NCI-H226 (cell line): ENCODE measurements around the gene ZNF407.

Source experiments
- DNase-seq: peaks from one replicate; pipeline ENCODE4 v3.0.0-alpha.2; 2015

Gene ZNF407

DNA sequence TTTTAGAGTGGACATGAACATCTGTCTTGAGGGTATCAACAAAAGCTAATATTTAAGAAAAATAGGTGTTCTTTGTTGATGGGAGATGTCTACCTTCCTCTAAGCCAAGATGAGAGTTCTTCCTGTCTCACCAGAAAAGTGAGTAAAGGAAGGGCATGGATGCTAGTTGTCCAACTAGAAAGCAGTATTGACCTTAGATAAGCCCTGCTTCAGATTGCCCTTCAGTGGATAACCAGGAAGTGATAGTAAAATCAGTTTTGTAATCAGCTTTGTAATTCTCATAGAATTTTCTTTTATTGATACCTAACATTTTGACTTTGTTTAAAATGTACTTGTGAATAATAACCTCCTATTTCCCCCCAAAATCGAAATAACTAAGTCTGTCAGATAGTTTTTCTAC is 134.7 kb downstream of the ZNF407 start:
- no peak for DNase-seq

DNA sequence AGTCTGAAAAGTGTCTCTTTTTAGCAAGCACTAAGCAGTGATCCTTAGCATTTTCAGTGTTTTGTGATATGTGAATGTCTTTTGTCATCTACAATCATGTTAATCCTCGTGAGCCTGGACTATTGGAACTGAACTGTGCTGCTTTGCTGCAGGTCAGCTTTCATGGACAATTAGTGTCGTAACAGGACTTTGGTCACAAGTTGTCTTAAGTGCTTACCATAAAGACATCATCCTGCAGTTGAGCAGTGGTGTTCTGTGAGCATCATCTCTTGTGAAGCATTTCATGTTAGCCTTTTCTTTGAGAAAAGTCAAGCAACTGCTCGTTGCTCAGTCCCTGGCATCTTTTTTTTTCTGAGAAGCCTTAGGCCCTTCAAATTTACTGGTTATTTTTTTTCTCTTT is 135.9 kb downstream of the ZNF407 start:
- DNase-seq: no peak

DNA sequence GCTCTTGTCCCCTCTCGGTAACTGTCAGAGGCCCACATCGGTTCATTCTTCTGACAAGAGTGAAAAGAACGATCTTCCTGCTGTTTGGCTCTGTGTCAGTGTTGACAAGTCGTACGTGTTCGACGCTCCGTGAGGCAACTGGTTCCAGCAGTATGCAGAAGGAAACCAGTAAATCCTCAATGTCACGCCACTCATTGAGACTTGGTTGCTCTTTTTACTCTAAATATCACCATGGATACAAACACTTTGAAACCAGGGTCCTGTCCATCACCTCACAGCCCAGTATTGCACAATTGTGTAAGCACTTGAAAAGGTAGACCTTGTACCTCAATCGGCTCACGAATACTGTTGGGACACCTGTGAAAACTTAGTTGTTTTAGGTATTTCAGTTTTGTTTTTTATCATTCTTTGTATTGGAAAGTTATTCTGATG is 136.4 kb downstream of the ZNF407 start:
- DNase-seq: no peak

DNA sequence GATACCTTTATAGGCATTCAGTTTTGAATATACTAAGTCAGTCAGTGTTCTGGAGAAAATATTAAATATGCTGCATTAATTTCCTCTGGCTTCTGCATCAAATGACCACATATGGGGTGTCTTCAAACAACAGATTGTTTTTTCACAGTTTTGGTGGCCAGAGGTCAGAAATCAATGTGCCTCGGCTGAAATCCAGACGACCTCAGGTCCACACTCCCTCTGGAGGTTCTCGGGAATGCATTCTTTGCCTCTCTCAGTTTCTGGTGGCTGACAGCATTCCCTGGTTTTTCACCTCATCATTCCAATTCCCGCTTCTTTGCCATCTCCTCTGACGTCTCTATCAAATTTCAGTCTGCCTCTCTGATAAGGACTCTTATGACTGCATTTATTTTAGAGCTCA is 142.3 kb downstream of the ZNF407 start:
- DNase-seq: no peak

DNA sequence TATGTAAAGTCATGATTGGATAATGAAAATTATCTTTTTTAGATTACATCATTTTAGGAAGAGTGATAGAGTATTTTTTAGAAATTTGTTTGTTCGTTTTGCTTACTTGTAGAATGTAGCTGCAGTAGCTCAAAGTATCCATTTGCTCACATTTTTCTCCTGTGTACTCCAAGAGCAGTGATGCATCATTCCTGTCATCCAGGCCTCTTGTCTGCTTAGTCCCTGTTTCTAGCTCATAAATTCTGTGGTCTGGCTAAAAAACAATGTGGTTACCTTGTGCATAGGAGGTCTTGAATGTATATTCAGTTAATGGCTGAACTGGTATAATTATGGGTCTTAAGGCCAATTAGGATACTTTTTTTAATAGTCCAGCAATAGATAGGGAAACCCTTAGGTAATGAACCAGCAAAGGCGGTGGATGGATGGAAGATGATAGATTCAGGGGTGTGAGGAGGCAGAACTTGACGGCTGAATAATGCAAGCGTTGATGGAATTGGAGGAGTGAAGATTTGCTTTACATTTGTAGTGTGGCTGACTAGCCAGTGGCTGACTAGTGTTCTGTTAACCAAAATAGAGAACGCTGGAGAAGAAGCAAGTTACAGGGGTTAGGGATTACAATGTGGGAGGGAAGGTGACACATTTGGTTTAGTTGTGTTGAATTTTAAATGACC is 145.0 kb downstream of the ZNF407 start:
- no peak for DNase-seq

DNA sequence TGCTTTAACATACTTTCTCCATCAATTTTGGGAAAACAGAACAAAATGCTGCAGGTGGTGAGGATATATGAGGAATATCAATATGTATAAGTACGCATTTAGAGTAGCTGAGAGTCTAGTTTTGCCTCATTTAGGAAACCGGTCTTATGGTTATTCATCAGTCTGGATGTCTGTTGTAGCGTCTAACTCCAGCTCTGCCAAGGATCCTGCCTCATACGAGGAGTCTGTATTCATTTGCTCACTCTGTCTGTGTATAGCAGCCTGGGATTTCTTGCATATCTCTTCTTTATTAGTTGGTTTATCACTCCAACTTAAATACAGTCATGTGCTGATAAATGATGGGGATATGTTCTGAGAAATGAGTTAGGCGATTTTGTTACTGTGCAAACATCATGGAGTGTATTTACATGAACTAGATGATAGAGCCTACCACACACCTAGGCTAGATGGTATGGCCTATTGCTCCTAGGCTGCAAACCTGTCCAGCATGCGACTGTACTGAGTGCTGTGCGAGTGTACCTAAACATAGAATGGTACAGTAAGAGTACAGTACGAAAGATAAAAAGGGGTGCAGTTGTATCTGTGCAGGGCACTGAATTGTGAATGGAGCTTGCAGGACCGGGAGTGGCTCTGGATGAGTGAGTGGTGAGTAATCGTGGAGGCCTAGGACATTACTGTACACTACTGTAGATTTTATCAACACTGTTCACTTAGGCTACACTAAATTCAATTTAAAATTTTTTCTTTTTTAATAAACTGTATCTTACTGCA is 148.1 kb downstream of the ZNF407 start:
- peak; percentile 61 for DNase-seq

DNA sequence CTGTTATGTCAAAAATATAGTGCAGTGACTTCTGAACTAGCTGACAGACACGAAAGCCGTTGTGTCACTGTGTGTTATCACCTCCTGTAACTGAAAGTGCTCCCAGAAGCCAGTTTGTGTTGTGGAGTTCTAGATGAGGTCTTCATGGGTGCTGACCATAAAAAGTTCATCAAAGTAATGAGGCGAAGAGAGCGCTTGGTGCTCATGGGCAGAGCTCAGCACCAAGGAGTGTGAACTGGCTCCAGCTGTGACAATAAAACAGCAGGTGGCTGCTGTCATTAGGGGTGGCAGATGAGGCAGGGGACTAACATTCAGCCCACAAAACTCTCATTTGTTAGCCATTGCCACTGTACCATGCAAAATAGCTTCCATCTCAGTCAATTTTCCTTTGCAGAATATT is 151.1 kb downstream of the ZNF407 start:
- DNase-seq: no peak

DNA sequence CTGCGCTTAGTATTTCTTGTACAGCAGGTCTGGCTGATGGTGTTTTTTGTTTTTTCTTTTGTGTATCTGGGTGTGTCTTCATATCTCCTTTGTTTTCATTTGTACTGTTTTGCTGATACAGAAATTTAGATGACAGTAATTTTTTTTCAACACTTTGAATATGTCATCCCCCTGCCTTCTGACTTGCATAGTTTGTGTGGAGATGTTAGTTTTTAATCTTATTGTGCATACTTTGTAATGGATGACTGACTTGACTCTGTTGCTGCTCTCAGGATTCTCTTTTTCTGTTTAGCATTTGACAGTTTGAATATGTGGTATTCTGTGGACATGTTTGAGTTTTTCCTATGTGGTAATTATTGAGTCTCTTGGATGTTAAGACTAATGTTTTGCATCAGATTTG is 161.3 kb downstream of the ZNF407 start:
- DNase-seq: no peak

DNA sequence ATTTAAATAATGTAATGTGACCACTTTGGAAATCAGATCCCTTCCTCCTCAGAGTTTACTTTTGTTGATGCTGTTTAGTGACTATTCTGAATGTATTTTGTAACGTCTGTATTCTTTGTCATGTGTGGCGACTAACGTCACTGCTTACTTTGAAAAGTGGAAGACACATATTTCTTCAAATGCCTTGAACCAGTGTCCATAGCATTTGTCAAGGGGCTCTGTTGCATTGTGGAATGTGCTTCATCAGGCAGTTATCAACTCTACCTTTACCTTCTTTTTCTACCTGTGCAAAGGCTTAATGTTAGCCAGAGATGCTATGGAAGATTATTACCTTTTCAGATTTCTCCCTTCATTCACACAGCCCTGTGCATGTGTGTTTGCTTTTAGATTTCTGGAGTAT is 162.4 kb downstream of the ZNF407 start:
- no peak for DNase-seq

DNA sequence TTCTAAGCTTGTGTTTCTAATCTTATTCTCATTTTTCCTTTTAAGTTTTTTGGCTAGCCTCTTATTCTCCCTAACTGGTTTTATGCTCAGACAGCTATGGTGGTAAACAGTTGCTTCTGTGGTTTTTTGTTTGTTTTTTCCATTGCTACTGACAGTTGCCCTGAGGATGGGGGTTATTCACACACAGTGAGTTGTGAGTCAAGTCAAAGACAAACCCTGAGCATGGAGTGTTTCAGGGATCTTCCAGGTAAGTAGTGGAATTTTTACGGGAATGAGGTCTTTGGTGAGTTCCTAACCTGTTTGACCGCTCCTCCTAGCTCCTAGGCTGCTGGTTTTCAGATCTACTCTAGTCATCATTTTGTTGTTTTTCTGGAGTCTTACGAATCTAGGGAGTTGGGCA is 162.8 kb downstream of the ZNF407 start:
- no peak for DNase-seq

DNA sequence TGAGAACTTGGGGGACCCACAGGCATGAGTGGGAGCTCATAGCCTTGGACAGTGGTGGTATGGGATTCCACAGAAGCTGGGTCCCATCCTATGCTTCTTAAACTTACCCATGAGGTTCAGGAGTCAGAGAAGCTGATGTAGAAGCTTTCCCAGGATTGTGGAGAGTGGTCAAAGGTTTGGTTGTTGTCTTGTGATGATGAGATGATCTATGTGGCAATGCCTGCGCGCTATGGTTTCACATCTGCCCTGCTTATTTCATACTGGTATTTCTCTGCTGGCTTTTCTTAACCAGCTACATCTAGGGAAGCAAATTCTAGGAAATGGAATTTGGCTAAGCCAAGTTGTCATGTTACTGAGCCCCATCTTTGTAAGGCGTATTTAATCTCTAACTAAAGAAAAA is 168.6 kb downstream of the ZNF407 start:
- no peak for DNase-seq

DNA sequence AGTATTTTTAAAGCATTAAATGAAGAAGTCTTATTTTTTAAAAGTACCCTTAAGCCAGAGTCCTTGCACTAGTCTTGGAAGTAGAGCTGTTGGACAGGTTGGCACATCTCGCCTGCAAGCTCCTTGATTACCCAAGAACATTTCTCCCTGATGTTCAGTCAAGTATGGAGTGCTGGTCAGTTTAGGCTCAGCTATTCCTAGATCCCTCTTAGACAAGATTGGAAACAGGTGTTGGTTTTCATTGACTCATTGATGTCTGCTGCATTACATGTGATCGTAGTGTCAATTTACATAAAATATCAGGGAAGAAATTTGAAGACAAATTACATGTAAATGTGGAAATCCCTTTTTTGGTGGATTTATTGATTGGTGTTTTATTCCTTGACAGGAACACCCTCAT is 170.4 kb downstream of the ZNF407 start:
- DNase-seq: no peak

DNA sequence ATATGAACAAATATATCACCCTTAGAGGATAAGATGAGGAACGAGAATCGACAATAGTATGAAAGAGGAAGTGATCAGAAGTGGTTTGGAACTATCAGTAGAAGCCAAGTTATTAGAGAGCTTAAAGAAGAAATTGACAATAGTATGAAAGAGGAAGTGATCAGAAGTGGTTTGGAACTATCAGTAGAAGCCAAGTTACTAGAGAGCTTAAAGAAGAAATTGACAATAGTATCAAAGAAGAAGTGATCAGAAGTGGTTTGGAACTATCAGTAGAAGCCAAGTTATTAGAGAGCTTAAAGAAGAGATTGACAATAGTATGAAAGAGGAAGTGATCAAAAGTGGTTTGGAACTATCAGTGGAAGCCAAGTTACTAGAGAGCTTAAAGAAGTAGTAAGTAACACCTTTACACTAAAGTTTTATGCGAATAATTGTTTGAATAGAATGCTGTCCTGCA is 175.5 kb downstream of the ZNF407 start:
- no peak for DNase-seq

DNA sequence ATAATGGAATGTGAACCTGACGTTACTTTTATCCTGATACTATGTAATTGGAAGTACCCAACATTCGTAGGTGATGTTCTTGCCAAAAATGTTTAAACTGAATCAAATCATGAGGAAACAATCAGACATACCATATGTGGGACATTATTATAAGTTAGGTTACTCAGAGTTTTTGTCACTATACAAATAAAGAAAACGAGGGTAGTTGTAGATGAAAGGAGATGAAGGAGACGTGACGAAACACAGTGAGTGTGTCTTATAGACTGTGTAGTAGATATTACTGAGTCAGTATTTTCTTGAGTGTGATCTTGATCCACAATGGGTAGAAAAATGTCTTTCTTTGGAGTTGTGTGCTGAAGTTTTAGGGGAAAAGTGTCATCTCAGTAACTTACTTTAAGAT is 176.8 kb downstream of the ZNF407 start:
- no peak for DNase-seq

DNA sequence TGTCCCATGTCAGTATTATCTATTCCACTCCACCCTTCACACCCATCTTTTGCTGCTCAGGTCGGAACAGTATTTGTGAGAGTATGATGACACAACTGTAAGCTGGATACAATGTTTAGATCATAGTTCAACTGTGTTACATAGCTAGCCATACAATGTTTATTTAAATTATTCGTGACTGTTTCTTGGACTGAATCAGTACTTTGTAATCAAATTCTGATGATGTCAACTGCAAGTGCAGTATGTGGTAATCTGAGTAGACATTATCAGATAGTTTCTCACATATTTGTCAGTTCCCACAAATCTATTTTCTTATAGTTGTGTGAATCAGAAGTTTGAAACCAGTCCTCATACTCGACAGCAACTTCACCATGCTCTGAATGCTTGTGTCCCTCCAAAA is 177.6 kb downstream of the ZNF407 start:
- no peak for DNase-seq

DNA sequence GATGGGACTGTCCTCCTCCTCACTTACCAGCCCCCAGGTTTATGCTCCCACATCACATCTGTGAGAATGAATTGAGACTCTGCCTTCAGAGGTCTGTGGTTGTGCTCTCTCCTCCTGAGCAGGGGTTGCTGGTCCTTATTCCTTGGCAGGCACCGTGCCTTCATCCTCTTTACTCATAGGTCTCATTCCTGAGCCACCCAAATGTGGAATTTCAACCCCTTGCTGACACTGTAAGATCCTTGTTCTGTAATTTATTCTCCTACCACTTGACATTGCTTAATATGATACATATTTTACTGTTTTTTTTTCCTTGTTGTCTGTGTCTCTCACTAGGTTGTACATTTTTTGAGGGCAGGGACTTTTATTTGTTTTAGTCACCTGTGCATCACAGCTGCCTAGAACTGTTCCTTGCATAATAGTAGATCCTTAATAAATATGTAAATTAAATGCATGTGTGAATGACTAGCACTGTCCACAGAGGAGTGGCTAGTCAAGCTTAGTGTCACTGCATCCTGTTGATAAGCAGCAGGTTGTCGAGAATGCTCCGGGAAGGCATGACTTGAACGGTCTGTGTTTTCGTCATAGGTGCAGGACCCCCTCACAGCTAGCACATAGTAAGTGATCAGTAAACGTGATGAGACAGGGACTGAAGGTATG is 180.6 kb downstream of the ZNF407 start:
- DNase-seq: peak; percentile 7

DNA sequence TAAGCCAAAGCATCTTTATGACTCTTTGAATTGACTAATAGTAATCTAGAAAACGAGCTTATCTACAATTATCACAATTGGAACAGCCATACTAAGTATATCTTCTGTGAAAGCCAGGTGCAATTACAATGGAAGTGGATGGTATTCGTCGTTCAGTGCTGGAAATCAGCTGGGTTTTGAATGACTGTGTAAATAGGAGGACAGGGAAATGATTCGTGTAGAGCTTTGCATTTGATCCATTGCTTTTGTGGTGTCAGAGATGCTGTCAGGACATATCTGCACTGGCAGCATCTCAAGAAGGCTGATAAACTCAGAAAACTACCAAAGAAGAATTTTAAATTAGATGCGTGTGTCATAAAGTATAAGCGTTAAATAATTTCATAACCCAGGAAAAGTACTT is 187.1 kb downstream of the ZNF407 start:
- no peak for DNase-seq

DNA sequence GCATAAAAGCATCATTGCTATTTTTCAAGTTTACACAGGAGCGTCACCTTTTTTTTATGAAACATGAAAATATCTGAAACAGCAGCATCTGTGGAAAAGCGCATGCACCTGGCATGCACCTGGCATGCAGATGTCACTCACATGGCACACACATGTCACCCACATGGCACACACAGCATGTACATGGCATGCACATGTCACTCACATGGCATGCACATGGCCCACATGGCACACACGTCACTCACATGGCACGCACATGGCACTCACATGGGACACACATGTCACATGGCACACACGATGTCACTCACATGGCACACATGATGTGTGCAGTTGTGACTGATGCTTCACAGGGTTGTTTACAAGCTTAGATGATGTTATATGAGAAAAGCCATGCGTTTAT is 188.0 kb downstream of the ZNF407 start:
- no peak for DNase-seq

DNA sequence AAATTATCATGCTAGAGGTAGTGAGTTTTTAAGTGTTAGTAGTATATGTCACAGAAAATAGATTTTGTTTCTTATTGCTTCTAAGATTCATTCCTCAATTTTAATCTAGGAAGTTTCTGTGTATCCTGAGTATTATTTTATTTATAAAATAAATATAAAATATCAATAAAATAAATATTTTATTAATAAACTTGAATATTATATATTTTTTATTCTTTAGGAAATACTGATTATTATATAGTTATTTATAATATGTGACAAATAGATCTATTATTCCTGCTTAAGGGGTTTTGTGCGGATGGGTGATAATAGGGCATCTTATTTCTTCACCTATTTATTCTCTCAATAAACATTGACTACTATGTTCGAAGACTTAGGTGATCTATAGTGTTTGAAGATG is 191.0 kb downstream of the ZNF407 start:
- DNase-seq: no peak

DNA sequence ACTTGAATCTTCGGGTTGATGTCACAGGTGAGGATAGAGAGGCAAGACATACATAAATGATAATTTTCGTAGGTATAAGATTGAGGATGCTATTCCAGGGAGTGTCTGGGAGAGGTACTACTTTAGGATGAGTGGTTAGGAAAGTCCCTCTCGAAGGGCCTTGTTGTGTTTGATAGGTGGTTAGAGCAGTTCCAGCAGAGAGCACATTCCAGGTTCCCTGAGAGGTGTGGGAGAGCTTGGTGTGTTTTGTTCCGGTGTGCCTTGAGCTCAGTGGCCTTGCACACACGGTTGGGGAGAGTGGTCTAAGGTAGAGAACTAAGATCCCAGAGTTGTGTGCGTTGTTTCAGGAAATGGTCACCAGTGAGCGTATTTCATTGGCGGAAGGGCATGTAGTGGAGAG is 191.4 kb downstream of the ZNF407 start:
- no peak for DNase-seq

DNA sequence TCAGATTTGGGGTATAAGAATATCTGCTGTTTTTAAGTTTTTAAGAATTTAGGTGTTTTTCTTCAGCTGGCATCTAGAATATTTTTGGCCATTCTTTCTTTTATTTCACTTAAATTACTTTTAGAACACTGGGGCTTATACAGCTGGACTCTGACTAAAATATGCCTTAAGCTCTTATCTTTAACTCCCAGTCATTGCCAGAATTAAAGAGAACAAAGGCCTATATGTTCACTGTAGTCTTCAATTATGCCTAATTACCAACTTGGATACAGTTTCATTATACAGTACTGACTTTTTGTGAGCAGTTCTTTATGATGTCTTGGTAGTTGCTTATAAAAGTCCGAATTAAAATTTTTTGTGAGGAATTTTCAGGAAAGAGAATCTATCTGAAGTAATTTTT is 192.8 kb downstream of the ZNF407 start:
- DNase-seq: no peak

DNA sequence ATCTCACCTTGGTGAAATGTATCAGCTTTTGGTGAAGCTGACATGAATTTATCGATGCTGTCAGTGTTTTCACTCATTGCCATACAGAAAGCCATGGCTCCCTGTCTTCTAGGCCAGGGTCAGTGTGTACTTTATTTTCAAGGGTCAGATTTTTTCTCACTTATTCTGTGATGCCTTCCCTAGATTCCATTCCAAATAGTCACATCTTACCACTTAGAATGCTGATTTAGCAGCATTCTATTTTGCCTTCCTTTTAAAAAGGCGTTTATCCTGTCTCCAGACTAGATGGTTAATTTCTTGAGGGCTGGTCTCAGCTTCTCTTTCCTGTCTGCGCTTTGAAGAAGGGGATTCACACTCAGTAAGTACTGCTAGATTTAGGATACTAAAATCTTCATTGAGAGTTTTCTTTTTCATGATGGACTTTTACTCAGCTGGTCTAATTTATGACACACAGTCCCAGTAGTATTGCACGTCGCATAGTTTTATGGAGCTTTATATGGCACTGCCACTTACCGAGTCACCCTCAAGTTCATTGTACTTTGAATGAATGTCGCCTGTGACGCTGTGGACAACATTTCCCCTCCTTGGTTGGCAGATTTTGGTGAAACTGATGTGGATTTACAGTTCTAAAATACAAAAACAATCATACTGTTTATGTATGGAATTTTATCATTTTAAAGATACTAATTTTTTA is 194.0 kb downstream of the ZNF407 start:
- no peak for DNase-seq

DNA sequence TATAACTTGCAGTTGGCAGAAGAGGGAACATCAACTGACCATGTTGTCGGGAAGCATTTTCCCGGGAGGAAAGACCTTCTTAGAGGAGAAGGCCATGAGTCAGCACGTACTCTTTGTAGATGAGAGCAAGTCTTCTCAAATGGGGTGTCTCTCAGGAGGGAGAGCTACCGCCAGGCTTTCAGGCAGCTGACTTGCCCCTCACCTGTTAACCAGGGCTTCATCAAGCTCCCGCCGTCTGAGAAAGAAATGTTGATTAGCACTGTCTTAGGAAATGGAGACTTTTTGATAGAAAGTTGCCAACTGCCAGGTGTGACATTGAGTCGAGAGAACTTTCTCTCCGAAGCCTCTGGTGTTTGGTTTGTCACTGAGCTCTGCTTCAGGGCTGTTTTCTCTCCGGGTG is 196.1 kb downstream of the ZNF407 start:
- no peak for DNase-seq

DNA sequence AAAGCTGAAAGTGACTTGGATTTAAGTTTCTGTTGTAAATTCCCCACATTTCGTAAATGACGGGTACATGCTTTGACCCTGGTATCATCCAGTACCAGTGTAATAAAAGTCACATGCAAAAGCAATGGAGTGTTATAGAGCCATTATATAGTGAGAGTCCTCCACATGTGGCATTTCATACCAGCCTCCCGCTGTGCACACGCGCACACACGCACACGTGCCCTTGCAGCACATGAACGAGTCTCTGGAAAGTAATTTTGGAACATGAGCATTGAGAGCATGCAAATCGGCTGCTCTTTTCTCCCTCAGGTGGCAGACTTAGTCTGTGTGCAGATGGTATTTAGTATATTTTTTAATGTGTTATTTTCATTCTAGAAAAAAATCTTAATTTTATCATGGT is 198.1 kb downstream of the ZNF407 start:
- DNase-seq: no peak
